ENCODE results near the gene TXNL4A.

Gene TXNL4A

GRCh38 chr18:79991494-79991893 is 3.1 kb upstream of the TXNL4A start:
- no peak for DNase-seq

- no peak for DNase-seq
Observed at GRCh38 chr18:79989195-79989497, 783 bp upstream of the TXNL4A start.

- DNase-seq: peak; percentile 37
Observed at GRCh38 chr18:79988071-79988450, 302 bp downstream of the TXNL4A start.

DNA sequence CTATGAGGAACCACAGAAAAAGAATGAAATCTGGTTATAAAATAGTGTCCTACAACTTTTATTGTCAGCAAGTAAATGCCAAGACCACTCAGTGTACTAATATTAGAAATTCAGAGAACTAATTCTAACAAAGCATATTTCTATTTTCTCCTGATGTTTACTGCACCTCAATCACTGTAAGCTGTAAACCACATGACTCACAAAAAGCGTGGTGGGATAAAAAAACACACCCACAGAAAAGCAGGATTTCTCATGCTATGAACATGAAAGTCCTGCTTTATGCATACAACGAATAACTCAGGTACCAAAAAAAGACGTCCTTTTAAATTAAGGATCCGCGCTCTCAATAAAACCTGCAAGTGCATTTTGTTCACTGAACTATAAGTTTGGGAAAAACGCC is 797 bp downstream of the TXNL4A start:
- DNase-seq: no peak

DNA sequence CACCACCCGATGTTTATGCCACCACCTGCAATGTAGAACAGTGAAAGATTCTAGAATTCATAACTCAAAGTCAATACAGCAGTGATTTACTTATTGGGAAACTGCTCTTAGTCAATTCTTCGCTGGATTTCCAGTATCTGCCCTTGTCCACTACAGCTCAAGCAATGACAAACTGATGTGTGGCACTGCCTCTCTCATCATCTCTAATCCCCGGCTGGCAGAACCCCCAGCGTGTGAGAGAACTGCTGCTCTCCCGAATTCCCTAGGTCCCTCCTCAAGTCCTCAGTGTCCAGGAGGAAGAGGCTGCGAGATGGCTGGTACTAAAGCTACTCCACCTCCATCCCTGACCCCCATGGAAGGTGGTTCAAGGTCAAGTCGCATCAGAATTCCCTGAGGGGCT is 1.6 kb downstream of the TXNL4A start:
- DNase-seq: no peak

- no peak for DNase-seq
Observed at GRCh38 chr18:79985172-79985571, 3.2 kb downstream of the TXNL4A start.

- DNase-seq: no peak
Observed at GRCh38 chr18:79983793-79984192, 4.6 kb downstream of the TXNL4A start.

GRCh38 chr18:79983253-79983652 is 5.1 kb downstream of the TXNL4A start:
- no peak for DNase-seq

GRCh38 chr18:79982736-79983135 is 5.6 kb downstream of the TXNL4A start:
- no peak for DNase-seq

DNA sequence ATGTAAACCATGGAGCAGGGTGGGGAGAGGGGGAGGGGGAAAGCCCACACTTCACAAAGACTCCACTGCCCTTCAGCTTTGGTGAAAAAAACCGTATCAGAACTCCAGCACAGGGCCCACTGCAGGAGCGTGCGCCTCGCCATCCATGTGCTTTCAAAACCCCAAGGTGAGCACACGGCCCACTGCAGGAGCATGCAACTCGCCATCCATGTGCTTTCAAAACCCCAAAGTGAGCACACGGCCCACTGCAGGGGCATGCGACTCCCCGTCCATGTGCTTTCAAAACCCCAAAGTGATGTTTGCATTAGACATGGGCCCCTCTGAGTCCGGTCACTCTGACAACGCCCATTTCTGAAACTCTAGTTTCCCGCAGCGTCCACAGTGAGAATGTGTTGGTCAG is 7.8 kb downstream of the TXNL4A start:
- no peak for DNase-seq

GRCh38 chr18:79979843-79980242 is 8.5 kb downstream of the TXNL4A start:
- no peak for DNase-seq

DNA sequence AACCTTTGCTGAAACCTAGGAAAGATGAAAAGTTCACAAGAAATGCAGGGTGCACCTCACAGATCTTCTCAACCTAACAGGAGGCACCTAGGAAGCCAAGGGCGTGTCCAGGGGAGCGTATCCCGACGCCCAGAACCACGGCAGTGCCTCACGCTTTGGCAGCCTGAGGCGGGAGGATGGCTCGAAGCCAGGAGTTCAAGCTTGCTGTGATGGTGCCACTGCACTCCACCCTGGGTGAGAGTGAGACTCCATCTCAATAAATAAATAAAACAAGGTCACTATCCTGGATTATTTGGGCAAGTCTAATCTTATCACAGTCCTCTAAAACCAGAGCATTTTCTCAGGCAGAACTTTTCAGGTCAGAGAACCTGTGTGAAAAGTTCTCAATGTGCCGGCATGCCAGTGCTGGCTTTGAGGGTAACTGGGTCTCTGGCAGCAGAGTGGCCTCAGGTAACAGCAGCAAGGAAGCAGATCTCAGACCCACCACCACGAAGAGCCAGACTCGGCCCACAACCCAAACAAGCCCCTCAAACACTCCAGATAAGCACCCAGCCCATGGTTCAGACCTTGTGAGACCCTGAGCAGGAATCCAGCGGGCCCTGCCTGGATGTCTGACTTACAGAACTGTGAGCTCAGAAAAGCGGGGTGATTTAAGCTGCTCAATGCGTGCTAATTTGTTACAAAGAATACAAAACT is 12.2 kb downstream of the TXNL4A start:
- DNase-seq: no peak

DNA sequence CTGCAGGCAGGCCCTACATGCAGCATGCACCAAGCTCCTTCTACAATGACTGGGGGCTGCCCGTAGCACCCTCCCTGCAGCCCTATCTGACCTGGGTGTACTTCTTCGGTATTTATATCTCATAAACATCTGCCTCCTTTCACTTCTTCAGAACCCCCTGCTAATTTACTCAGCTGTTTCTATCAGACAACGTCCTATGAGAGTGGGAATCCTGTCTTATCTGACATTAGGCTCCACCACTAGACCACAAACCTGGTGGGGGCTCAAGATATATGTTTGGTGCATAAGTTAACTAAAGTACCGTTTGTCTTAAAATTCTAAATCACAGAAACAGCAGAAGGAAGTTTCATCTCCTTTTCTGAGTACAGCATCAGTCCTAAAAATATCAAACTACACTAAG is 13.3 kb downstream of the TXNL4A start:
- no peak for DNase-seq

DNA sequence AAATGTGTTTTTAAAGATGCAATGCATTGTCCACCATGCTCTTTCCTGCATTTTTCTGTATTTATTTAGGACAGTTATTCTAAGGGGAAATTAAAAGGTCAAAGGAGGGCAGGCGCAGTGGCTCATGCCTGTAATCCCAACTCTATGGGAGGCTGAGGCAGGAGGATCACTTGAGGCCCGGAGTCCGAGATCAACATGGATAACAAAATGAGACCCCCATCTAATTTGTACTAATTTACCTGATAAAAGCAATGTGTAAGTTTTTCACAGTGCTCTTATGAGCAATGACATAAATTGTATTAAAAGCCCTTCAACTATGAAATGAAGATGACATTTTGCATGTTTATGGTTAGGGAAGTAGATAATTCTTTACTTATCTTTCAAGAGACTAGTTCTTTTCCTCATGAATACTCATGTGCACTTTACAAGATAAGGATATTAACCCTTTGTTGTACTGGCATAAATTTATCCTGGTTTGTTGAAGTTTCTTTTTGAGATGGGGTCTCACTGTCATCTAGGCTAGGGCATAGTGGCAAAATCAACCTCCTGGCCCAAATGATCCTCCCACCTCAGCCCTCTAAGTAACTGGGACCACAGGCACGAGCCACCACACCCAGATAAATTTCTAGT is 14.2 kb downstream of the TXNL4A start:
- DNase-seq: no peak

GRCh38 chr18:79973517-79973916 is 14.8 kb downstream of the TXNL4A start:
- DNase-seq: no peak

DNA sequence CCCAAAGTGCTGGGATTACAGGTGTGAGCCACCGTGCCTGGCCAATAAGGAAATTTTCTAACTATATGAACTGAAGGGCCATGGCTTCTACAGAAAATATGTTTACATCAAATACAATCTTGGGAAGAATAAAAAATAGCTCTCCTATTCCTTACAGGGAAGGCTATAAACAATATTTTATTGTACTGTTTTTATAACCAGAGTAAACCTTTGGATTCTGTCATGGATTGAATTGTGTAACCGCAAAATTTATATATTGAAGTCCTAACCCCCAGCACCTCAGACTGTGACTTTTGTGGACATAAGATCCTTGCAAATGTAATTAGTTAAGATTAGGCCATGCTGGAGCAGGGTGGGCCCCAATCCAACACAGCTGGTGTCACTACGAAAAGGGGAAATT is 15.6 kb downstream of the TXNL4A start:
- no peak for DNase-seq

- DNase-seq: no peak
Observed at GRCh38 chr18:79971986-79972385, 16.4 kb downstream of the TXNL4A start.

GRCh38 chr18:79971211-79971952 is 17.0 kb downstream of the TXNL4A start:
- DNase-seq: no peak

DNA sequence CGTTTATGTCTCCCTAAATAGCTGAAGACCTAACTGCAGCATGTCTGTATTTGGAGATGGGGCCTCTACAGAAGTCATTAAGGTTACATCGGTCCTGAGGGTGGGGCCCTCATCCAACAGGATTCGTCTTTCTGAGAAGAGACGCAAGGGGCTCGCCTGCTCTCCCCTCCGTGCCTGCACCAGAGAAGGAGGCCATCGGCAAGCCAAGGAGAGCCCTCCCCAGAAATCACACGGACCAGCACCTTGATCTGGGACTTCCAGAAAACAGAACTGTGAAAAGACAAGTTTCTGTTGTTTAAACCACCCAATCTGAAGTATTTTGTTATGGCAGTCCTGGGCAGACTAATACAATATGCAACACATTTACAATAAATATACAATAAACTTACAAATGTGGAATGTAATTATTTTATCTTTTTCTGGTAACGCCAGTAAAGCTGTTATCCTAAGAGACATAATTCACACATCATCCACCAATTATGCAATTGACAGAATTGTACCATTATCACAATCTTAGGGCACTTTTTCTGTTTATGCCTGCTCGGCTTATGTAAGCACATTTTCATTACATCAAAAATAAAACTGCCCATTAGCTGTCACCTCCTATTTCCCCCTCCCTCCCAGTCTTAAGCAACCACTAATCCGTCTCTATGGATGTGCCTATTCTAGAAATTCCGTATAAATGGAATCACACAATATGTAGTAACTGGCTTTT is 17.8 kb downstream of the TXNL4A start:
- DNase-seq: no peak

- no peak for DNase-seq
Observed at GRCh38 chr18:79965119-79965902, 23.1 kb downstream of the TXNL4A start.

DNA sequence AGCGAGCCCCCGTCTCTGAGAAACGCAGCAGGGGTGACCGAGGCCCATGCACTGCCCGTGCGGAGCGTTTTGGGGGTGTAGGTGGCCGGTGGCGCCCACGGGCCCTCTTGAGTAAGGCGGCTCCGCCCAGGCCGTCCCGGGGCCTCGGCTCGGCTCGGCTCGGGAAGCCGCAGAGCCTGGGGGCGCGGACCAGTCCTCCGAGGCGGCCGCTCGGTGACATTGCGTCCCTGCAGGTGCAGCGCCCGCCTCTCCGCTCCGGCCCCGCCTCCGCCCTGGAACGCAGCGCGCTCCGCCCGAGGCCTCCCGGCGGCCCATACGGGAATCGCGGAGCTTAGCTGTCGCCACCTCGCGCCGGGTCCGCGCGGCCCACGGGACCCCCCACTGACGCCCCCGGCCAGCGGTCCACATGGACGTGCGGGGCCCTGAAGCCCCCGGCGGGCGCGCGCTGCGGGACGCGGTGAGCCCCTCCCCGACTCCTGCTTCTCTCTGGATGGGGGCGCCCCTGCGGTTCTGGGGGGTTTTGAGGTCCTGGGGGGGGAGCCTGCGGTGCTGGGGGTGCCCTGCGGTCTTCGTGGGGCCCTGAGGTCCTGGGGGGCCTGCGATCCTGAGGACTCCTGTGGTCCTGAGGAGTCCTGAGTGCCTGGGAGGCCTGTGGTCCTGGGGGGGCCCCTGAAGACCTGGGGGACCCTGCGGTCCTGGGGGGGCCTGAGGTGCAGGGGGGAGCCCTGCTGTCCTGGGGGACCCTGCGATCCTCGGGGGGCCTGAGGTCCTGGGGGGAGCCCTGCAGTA is 23.8 kb downstream of the TXNL4A start, which contains the start of gene HSBP1L1:
TSS of gene HSBP1L1 (plus strand) at position 314 of the 789 bp plus-strand sequence. CDS start at position 407, 93 bp downstream.
- DNase-seq: peak; percentile 13
